Breast epithelium (tissue), 3 donors: Measurements from ENCODE around the gene CDCA8.

Experiments used
- CTCF ChIP-seq, 3 donors: fragments of 450-650 bp; IDR thresholded peaks; one replicate each; pipeline ENCODE4 v1.5.1; 2016 to 2017; ENCODE audit warnings: antibody characterized with exemption in 3 of 3, mild to moderate bottlenecking in 3 of 3, moderate library complexity in 3 of 3
- POLR2A ChIP-seq: fragments of 450-650 bp; IDR thresholded peaks from one replicate; pipeline ENCODE4 v1.6.1; 2016; ENCODE audit warnings: antibody characterized with exemption, mild to moderate bottlenecking, moderate library complexity
- POLR2AphosphoS5 ChIP-seq, 3 donors: sonication (generic); formaldehyde crosslinking; IDR thresholded peaks; one replicate each; pipeline ENCODE4 v1.6.1; 2017; ENCODE audit warnings: antibody characterized with exemption in 3 of 3

GRCh38 chr1:37708471-37708870, 16.2 kb downstream of the CDCA8 start:
- TF ChIP-seq POLR2AphosphoS5 (IDR thresholded peaks at IDR 0.05) = no peak
- TF ChIP-seq CTCF (IDR thresholded peaks at IDR 0.05) = no peak
- no peak for TF ChIP-seq POLR2A
